ENCODE measurements around the gene DNAJA3.

DNA sequence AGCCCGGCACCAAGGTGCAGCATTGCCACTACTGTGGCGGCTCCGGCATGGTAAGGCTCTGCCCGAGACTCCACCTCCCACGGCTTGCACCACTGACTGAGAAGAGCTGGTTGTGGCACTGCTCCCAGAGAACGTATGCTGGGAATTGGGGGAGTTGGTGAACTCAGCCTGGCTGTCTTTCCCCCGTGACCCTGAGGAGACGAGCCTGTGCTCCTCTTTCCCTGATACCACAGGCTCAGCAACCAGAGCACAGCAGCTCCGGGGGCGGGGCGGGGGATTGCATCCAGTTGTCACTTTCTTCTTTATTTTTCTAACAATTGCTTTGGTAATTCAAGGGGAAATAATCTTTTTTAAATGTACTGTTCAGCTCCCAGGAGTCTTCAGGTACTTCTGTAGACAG, 16.7 kb downstream of the DNAJA3 start:
- TF ChIP-seq, protein P1, sequence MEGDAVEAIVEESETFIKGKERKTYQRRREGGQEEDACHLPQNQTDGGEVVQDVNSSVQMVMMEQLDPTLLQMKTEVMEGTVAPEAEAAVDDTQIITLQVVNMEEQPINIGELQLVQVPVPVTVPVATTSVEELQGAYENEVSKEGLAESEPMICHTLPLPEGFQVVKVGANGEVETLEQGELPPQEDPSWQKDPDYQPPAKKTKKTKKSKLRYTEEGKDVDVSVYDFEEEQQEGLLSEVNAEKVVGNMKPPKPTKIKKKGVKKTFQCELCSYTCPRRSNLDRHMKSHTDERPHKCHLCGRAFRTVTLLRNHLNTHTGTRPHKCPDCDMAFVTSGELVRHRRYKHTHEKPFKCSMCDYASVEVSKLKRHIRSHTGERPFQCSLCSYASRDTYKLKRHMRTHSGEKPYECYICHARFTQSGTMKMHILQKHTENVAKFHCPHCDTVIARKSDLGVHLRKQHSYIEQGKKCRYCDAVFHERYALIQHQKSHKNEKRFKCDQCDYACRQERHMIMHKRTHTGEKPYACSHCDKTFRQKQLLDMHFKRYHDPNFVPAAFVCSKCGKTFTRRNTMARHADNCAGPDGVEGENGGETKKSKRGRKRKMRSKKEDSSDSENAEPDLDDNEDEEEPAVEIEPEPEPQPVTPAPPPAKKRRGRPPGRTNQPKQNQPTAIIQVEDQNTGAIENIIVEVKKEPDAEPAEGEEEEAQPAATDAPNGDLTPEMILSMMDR (IDR thresholded peaks at IDR 0.05) = no peak
- TF ChIP-seq POLR2A (IDR thresholded peaks at IDR 0.05) = no peak

Measured in suprapubic skin (tissue), 3 donors.